ENCODE measurements around the gene SPDYE16. TPM values are rescaled to one million over a fixed set of nuclear protein-coding genes. Genes with fewer than 3 reads are reported as not detected.
"Not testable (repeated sequence)": the region's sequence is repeated elsewhere in the genome, so short reads cannot be mapped to it uniquely, and the experiment has no call there.

Gene SPDYE16, protein sequence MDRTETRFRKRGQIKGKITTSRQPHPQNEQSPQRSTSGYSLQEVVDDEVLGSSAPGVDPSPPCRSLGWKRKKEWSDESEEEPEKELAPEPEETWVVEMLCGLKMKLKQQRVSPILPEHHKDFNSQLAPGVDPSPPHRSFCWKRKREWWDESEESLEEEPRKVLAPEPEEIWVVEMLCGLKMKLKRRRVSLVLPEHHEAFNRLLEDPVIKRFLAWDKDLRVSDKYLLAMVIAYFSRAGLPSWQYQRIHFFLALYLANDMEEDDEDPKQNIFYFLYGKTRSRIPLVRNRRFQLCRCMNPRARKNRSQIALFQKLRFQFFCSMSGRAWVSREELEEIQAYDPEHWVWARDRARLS
- 1 to 10 TPM in 2 of 4 donors, not detected in 2; 1.5 to 3.8 TPM for total RNA-seq

DNA sequence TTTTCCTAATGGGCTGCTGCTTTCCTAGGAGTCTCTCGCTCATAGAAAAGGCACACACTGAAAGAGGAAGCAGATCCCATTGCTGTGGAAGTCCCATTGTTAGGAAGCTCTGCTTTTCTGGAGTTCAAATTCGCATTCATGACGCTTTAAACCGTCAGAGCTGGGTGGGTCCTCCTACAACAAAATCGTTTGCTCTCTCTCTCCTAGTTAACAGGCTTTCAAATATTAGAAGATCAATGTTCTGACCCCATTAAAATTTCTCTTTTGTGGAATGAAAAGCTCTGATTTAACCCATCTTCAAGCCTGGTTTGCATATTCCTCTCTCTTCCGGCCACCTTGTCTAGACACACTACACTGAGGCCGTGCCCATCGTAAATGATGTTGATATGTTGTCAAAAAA is at the start of gene SPDYE16:
Gene SPDYE16, minus strand, starts transcription at position 101 of the 400 bp plus-strand sequence. CDS start 1,838 bp downstream, outside the sequence.
- TF ChIP-seq, protein P1, sequence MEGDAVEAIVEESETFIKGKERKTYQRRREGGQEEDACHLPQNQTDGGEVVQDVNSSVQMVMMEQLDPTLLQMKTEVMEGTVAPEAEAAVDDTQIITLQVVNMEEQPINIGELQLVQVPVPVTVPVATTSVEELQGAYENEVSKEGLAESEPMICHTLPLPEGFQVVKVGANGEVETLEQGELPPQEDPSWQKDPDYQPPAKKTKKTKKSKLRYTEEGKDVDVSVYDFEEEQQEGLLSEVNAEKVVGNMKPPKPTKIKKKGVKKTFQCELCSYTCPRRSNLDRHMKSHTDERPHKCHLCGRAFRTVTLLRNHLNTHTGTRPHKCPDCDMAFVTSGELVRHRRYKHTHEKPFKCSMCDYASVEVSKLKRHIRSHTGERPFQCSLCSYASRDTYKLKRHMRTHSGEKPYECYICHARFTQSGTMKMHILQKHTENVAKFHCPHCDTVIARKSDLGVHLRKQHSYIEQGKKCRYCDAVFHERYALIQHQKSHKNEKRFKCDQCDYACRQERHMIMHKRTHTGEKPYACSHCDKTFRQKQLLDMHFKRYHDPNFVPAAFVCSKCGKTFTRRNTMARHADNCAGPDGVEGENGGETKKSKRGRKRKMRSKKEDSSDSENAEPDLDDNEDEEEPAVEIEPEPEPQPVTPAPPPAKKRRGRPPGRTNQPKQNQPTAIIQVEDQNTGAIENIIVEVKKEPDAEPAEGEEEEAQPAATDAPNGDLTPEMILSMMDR (IDR thresholded peaks at IDR 0.05; ENCODE audit: low read depth), result not testable (repeated sequence)

DNA sequence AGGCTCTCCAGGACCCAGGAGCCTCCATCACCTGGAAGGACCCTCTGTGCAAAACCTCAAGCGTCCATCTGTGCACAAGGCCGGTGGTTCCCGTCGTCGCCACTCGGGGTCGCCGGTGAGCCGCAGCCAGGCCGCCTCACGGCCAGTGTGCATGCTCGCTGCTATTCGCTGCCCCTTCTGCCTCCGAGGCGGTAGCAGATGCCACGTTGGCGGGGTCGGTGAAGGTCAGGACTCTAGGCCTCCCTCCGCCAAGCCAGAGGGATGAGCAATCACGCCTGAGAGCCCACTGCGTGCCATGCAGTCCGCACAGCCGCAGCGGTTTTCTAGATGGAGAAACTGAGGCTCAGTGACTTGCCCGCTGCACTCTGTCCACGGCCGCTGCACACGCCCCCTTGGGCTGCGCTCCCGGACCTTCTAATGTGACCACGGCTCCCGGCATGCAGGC is 27.1 kb downstream of the SPDYE16 start:
- TF ChIP-seq, protein P1 (IDR thresholded peaks at IDR 0.05; ENCODE audit: low read depth), result no peak

DNA sequence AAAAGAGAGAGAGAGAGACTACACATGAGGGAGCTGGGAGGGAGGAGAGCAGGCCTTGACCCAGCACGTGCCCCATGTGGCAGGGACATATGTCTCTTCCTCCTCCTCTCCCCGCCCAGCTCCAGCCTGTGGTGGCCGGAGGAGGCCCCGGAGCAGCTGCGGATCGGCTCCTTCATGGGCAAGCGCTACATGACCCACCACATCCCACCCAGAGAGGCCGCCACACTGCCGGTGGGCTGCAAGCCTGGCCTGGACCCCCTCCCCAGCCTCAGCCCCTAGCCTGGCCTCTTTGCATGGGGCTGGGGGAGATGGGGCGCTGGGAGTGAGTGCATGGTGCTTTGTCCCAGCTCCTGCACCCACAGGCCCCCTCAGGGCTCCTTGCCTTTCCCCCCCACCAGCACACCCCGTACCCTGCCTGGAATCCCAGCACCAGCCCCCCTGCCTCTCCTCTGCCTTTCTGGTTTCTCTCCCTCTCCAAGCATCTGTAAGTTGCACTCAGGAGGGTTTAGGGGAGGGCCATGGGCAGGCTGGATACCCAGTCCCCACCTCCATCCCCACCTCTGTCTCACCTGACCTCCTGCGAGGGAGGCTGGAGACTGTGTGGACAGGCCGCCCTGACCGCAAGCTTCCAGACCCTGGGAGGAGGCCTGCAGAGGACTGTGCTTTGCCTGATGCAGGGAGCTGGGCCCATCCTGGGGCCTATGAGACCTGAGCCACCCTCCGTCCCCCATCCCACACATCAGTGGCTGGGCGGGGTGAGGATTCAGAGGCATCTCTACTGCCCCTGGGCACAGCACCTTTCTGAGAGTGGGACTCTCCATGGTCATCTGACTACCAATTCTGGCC is 27.9 kb downstream of the SPDYE16 start:
- TF ChIP-seq, protein P1 (IDR thresholded peaks at IDR 0.05; ENCODE audit: low read depth), result no peak

DNA sequence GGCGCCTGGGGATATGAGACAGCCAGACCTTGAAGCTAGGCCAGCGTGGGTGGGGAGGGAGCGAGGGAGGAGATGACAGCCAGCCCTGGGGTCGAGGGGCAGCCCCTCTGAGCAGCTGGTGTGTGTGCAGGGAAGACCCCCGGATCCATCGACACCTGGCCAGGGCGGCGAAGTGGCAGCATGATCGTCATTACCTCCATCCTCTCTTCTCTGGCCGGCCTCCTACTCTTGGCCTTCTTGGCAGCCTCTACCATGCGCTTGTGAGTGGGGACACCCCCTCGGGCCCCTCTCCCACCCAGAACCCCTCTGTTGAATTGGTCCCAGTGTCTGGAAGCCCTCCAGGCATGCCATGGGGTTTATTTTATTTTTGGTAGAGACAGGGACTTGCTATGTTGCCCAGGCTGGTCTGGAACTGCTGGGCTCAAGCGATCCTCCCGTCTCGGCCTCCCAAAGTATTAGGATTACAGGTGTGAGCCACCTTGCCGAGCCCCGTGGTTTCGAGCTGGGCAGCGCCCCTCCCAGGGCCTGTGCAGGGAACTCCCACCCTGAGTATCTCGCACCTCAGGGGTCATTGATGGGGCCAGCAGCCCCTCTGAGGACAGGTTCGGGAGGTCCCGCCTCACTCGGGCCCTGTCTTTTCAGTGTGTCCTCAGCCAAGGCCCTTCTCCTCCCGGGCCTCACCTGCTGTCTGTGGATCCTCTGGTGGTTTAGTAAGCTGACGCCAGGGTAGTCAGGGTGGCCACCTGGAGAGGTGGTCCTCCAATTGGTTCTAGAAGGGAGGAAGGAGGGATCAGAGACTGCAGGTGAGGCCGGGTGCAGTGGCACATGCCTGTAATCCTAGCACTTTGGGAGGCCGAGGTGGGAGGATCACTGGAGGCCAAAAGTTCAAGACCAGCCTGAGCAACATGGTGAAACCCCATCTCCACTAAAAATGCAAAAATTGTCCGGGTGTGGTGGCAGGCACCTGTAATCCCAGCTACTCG is 29.0 kb downstream of the SPDYE16 start:
- TF ChIP-seq, protein P1 (IDR thresholded peaks at IDR 0.05; ENCODE audit: low read depth), result no peak

DNA sequence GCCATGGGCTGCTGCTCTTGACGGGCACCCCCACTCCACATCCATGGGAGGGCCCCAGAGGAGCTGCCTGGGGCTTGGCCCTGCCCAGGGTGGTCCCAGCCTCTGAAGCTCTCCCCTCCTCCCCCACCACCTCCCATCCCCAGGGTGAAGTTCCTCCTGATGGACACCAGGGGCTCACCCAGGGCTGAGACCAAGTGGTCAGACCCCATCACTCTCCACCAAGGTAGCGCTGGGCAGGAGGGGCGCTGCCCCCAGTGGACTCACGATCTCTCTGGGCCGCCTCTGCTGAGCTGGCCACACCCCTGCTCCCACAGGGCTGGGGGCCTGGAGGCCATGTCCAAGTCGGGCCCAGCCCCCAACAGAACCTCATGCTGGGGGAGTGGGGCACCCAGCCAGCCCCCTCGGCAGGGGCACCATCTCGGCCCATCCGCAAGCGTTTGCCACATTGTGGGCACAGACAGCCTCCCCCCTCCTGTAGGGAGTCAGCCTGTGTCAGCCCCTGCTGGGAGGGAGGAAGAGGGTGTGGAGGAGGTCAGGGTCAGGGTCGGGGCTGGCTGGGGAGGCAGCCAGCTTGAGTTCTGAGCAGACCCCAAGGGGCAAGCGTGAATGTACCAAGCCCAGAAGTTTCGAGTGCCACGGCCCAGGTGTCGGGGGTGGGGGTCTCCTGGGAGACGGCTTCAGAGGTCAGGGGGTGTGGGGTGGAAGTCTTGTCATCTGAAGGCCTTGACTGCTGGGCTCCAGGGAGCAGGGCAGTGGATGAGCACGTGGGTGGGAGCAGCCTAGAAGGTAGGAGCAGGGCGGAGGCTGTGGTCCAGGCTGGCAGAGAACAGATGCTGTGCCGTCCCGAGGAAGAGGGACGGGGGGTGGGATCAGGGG is 29.9 kb downstream of the SPDYE16 start:
- TF ChIP-seq, protein P1 (IDR thresholded peaks at IDR 0.05; ENCODE audit: low read depth), result no peak
